Fibroblast of villous mesenchyme (primary cell): ENCODE data around the gene BAAT. TPM values are rescaled to one million over a fixed set of nuclear protein-coding genes. Genes with fewer than 3 reads are reported as not detected.
"Not testable (repeated sequence)": the region's sequence is repeated elsewhere in the genome, so short reads cannot be mapped to it uniquely, and the experiment has no call there.

Experiments used
- DNase-seq: peaks from one replicate; pipeline ENCODE4 v3.0.0-alpha.2; 2010; ENCODE audit warnings: low read depth
- H3K4me3 ChIP-seq: 2 replicates; pipeline ENCODE4 v1.5.1; 2011; ENCODE audit warnings: low read depth, mild to moderate bottlenecking, low read length
- CTCF ChIP-seq: IDR thresholded peaks from 2 replicates; pipeline ENCODE4 v1.5.1; 2012; ENCODE audit warnings: low read depth, mild to moderate bottlenecking, low read length; ENCODE audit not compliant: insufficient read depth
- total RNA-seq: library from RNA; depleted of rRNA; stranded (reverse); fragments of >200 nt; gene quantifications from 2 replicates; pipeline ENCODE4 v1.2.3, GENCODE V29; 2012

The BAAT gene
- total RNA-seq, 1 donor, result under 0.01 TPM

GRCh38 chr9:101341958-101342357 lies 42.8 kb downstream of the BAAT start:
- H3K4me3 ChIP-seq, result no peak overlapping the region
- TF ChIP-seq CTCF, result no peak
- DNase-seq, result no peak

- no peak overlapping the region for H3K4me3 ChIP-seq
- TF ChIP-seq CTCF, result no peak
- no peak for DNase-seq
Observed at GRCh38 chr9:101337237-101337636, 47.6 kb downstream of the BAAT start.

GRCh38 chr9:101336091-101336490 lies 48.7 kb downstream of the BAAT start:
- H3K4me3 ChIP-seq, result no peak overlapping the region
- TF ChIP-seq CTCF, result no peak
- no peak for DNase-seq

GRCh38 chr9:101333926-101334702 lies 50.7 kb downstream of the BAAT start:
- no peak for DNase-seq
- H3K4me3 ChIP-seq, result no peak overlapping the region
- no peak for TF ChIP-seq CTCF

GRCh38 chr9:101333490-101333889 lies 51.3 kb downstream of the BAAT start:
- no peak overlapping the region for H3K4me3 ChIP-seq
- no peak for TF ChIP-seq CTCF
- no peak for DNase-seq

GRCh38 chr9:101332362-101332761 lies 52.4 kb downstream of the BAAT start:
- no peak overlapping the region for H3K4me3 ChIP-seq
- DNase-seq, result no peak
- no peak for TF ChIP-seq CTCF

GRCh38 chr9:101327422-101327909 lies 57.3 kb downstream of the BAAT start:
- not testable (repeated sequence) for DNase-seq, H3K4me3 ChIP-seq
